Measurements from ENCODE around the gene PLCG2.

- TF ChIP-seq CTCF (conservative IDR thresholded peaks at IDR 0.05; ENCODE audit: low read length) = no peak
- TF ChIP-seq EZH2phosphoT487 (IDR thresholded peaks at IDR 0.05; ENCODE audit: borderline replicate concordance, low read depth, low read length) = no peak
Observed at GRCh38 chr16:81734632-81735434, 44.3 kb upstream of the PLCG2 start.

Data from OCI-LY7 (cell line).